HG03108 (cell line): Measurements from ENCODE around the gene C16orf87.

Experiments
- ATAC-seq: cut with Tn5 transposase; IDR thresholded peaks from one replicate; pipeline ENCODE4 v1.9.1; 2021; ENCODE audit warnings: moderate library complexity; ENCODE audit not compliant: unreplicated experiment

Gene C16orf87

DNA sequence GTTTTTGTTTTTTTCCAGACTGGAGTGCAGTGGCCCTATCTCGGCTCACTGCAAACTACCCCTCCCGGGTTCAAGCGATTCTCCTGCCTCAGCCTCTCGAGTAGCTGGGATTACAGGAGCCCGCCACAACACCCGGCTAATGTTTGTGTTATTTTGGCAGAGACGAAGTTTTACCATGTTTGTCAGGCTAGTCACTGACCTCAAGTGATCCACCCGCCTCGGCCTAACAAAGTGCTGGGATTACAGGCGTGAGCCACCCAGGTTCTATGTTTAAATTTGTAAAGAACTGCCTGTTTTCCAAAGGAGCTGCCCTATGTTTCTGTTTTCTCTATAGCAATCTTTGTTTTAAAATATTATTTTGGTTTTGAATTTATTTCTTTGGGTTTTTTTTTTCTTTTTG is 13.8 kb upstream of the C16orf87 start:
- ATAC-seq = no peak

DNA sequence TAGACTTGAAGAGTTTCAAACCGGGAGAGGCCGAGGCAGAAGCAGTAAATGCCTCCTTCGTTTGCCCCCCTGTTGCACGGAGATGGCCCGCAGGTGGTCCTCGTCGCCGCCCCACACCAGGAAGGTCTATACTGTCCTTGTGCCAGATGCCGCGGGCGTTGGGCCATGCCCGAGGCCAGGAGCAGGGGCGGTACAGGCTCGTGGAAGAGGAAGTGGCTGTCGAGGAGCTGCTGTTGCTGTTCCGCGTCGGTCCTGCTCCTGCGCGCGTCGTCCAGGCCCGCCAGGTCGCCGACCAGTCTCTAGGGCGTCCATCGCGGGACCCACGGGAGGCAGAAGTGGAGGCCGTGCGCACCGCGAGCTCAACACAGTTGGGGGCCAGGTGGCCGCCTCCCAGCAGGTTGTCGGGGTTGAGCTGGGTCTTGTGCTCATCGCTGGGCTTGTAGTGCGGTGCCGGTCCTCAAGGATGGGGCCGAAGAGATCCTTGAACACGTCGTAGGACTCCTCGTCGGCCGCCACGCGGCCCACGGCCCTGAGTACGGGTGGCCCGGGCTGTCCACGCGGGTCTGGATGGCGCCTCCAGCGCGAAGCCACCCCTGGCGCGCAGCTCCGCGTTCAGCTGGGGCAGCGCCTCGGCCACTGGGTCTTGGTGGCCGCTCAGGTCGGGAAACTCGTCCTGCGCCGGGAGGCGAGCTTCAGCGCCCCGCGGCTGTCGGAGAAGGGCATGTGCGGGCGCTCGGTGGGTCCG is 13.1 kb upstream of the C16orf87 start:
- no peak for ATAC-seq

DNA sequence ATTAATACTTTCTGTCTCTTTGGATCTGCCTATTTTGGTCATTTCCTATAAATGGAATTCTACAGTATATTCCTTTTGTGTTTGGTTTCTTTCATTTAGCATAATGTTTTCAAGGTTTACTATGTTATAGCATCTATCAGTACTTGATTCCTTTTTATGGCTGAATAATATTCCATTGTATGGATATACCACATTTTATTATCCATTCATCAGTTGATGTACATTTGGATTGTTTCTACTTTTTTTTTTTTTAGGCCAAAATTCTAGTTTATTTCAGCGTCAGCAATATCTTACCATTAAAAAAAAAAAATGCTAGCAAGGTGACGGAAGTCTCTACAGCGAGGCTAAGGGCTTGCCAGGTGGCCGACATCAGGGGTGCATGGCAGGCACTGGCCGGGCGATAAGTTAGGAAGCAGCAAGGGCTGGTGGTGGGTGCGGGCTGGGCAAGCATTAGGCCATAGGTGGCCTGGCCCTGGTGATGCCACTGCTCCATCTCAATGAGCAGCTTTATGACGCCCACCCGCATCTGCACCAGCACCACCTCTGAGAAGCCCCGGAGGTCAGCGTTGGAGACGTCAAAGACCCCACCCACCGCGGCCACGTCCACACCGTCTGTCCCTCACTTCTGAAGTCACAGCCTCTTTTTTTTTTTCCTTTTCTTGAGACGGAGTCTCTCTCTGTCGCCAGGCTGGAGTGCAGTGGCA is 11.4 kb upstream of the C16orf87 start:
- ATAC-seq = no peak

DNA sequence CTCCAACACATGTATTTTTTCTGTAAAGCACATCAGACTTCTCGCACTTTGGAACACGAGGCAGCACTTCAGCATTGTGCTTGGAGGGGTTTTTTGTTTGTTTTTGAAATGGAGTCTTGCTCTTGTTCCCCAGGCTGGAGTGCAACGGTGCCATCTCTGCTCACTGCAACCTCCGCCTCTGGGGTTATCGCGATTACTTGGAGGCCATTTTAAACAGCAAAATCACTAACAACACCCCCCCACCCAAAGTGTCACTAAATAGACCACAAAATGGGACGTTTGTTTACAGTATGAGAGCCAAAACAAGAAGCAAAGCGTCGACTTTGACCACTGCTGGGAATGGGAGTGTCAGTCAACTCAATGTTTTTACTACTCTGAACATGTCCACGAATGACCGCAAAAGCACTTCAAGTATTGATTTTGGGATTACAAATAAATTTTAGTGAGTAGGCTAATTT is 9.0 kb upstream of the C16orf87 start:
- no peak for ATAC-seq

GRCh38 chr16:46836534-46837530 is 5.9 kb upstream of the C16orf87 start:
- no peak for ATAC-seq

- ATAC-seq = no peak
Observed at GRCh38 chr16:46833460-46833800, 2.5 kb upstream of the C16orf87 start.

GRCh38 chr16:46832757-46833459 is 1.9 kb upstream of the C16orf87 start:
- ATAC-seq = no peak

- peak; percentile 14 for ATAC-seq
Observed at GRCh38 chr16:46830417-46830901, 521 bp downstream of the C16orf87 start.

DNA sequence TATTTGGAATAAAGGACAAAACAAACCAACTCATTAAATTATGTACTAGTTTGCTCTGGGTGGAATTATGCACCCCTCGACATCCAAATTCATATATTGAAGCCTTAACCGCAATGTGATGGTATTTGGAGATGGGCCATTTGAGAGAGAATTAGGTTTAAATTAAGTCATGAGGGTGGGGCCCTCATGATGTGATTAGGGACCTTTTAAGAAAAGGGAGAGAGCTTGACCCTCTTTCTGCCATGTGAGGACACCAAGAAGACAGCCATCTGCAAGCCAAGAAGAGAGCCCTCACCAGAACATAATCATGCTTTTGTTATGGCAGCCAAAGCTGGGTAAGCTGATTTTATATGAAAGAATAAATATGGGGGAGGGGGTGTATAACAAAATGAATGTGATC is 2.0 kb downstream of the C16orf87 start:
- ATAC-seq = no peak

DNA sequence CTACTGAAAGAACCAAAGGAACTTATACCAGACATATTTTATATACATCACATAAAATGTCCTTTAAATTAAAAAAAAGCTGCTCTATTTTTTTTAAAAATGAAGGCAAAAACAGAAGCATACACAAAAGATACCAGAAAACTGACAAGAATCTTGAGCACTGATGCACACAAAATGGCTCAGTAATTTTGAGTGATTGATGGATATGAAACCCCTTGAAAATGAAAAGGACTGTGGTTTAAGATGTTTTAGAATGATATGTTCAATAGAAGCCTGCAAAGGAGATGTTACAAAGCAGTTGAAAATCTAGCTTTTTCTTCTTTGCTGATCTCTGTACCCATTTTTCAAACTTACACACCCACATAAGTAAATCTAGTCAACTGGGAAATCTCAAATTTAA is 2.7 kb downstream of the C16orf87 start:
- no peak for ATAC-seq

- ATAC-seq = no peak
Observed at GRCh38 chr16:46826631-46827030, 4.3 kb downstream of the C16orf87 start.

GRCh38 chr16:46822270-46822669 is 8.7 kb downstream of the C16orf87 start:
- peak; percentile 83 for ATAC-seq

DNA sequence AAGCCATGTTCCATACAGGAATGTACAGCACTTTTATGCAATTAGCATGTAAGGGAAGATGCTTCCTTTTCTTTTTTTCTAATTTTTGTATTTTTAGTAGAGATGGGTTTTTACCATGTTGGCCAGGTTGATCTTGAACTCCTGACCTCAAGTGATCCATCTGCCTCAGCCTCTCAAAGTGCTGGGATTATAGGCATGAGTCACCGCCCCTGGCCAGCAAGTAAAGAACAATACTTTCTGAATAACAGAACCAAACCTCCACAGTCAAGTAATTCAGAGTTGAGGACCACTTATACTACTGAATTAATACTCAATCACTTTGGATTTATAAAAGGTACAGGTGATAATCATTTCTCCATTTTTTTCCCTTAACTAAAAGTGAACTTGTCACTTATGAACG is 13.0 kb downstream of the C16orf87 start:
- ATAC-seq = no peak

- ATAC-seq = no peak
Observed at GRCh38 chr16:46814790-46815189, 16.2 kb downstream of the C16orf87 start.

- no peak for ATAC-seq
Observed at GRCh38 chr16:46813611-46814010, 17.4 kb downstream of the C16orf87 start.

GRCh38 chr16:46812781-46813540 is 18.0 kb downstream of the C16orf87 start:
- no peak for ATAC-seq

GRCh38 chr16:46811682-46812081 is 19.3 kb downstream of the C16orf87 start:
- no peak for ATAC-seq

GRCh38 chr16:46808997-46809396 is 22.0 kb downstream of the C16orf87 start:
- ATAC-seq = peak; percentile 64

GRCh38 chr16:46807336-46807735 is 23.6 kb downstream of the C16orf87 start:
- ATAC-seq = no peak

GRCh38 chr16:46803373-46803772 is 27.6 kb downstream of the C16orf87 start:
- no peak for ATAC-seq
